Fibroblast of pulmonary artery (primary cell): ENCODE measurements around the gene MYL7.

Experiments used
- DNase-seq: peaks from one replicate; pipeline ENCODE4 v3.0.0-alpha.2; 2010; ENCODE audit warnings: low read depth
- H3K4me3 ChIP-seq: replicated peaks from 2 replicates; pipeline ENCODE4 v1.5.1; 2011; ENCODE audit warnings: low read depth, mild to moderate bottlenecking, control low read depth, low read length, moderate library complexity
- CTCF ChIP-seq: IDR thresholded peaks from 2 replicates; pipeline ENCODE4 v1.5.1; 2011; ENCODE audit warnings: mild to moderate bottlenecking, control low read depth, low read length, inconsistent platforms; ENCODE audit errors: missing control alignments

The MYL7 gene

GRCh38 chr7:44112997-44113763 is 28.0 kb downstream of the MYL7 start:
- no peak for TF ChIP-seq CTCF
- no peak for DNase-seq
- no peak overlapping the region for H3K4me3 ChIP-seq

GRCh38 chr7:44112231-44112996 is 28.7 kb downstream of the MYL7 start:
- no peak overlapping the region for H3K4me3 ChIP-seq
- no peak for DNase-seq
- no peak for TF ChIP-seq CTCF

- no peak for TF ChIP-seq CTCF
- no peak for DNase-seq
- no peak overlapping the region for H3K4me3 ChIP-seq
These were observed 29.4 kb downstream of the MYL7 start for GRCh38 chr7:44111761-44112160.

GRCh38 chr7:44110719-44111635 is 30.2 kb downstream of the MYL7 start:
- H3K4me3 ChIP-seq: no peak overlapping the region
- DNase-seq: no peak
- no peak for TF ChIP-seq CTCF

- no peak overlapping the region for H3K4me3 ChIP-seq
- TF ChIP-seq CTCF: no peak
- DNase-seq: no peak
These were observed 31.1 kb downstream of the MYL7 start for GRCh38 chr7:44109991-44110390.

GRCh38 chr7:44108768-44109750 is 32.1 kb downstream of the MYL7 start:
- H3K4me3 ChIP-seq: no peak overlapping the region
- DNase-seq: no peak
- TF ChIP-seq CTCF: no peak
